ENCODE measurements around the gene OPCML.

The OPCML gene

DNA sequence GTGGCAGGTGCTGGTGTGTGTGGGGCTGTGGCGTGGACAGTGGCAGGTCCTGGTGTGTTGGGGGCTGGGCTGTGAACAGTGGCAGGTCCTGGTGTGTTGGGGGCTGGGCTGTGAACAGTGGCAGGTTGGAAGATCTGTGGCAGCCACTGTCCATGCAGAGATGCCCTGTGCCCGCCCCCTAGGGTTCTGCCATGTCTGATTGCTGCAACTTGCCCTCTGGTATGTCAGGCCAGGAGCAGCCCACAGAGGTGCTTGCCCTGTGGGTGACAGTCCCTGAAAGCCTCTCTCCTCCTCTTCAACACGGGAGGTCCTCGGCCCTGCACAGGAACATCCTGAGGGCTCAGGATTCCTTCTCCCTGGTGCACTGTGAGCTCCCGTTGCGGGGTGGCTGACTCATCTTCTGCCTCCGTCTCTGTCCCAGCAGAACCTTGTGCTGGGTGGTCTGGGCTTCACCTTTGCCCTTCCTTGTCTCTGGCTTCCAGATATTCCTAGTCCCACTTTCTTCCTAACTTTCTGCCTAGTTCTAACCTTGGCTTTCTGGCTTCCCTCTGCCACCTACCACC is 13.5 kb downstream of the OPCML start:
- TF ChIP-seq, protein P1, sequence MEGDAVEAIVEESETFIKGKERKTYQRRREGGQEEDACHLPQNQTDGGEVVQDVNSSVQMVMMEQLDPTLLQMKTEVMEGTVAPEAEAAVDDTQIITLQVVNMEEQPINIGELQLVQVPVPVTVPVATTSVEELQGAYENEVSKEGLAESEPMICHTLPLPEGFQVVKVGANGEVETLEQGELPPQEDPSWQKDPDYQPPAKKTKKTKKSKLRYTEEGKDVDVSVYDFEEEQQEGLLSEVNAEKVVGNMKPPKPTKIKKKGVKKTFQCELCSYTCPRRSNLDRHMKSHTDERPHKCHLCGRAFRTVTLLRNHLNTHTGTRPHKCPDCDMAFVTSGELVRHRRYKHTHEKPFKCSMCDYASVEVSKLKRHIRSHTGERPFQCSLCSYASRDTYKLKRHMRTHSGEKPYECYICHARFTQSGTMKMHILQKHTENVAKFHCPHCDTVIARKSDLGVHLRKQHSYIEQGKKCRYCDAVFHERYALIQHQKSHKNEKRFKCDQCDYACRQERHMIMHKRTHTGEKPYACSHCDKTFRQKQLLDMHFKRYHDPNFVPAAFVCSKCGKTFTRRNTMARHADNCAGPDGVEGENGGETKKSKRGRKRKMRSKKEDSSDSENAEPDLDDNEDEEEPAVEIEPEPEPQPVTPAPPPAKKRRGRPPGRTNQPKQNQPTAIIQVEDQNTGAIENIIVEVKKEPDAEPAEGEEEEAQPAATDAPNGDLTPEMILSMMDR (IDR thresholded peaks at IDR 0.05; ENCODE audit: low read depth, low read length, missing control alignments) = no peak
- no peak overlapping the region for H3K27ac ChIP-seq
- H3K4me3 ChIP-seq (ENCODE audit: low read depth, low read length) = no peak overlapping the region
- in situ Hi-C loops (cut with HindIII; ENCODE audit: low pct_ligation_motif_present, low sequenced_read_pairs) = no loop called here
- DNase-seq = no peak
- H3K36me3 ChIP-seq (replicated peaks) = no peaks in the 10 kb centered on the region
- no peaks in the 10 kb centered on the region for H3K27me3 ChIP-seq (replicated peaks)

DNA sequence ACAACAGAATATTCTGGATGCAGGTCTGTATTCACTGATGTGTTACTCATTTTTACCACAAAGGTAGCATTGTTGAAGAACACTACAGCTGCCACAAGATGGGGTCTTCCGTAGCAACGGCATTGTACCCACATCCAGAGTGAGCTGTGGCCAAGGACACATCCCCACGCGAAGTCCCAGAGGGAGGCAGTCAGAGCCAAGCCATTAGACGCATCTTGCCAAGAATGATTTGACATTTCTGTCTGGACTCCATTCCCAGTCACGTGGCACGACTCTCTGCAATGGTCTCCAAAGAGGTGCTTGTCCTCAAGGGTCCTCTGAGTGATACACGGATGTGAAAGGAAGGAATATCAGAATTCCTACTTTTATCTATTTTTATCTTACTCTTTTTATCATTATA is 15.5 kb downstream of the OPCML start:
- Histone ChIP-seq H3K27ac (no peak overlapping the region), H3K27me3 (replicated peaks) (no peaks in the 10 kb centered on the region), H3K4me3 (ENCODE audit: low read depth, low read length) (no peak overlapping the region), H3K36me3 (replicated peaks) (no peaks in the 10 kb centered on the region)
- DNase-seq = no peak
- TF ChIP-seq, protein P1 (IDR thresholded peaks at IDR 0.05; ENCODE audit: low read depth, low read length, missing control alignments) = no peak
- in situ Hi-C loops (cut with HindIII; ENCODE audit: low pct_ligation_motif_present, low sequenced_read_pairs) = no loop called here

DNA sequence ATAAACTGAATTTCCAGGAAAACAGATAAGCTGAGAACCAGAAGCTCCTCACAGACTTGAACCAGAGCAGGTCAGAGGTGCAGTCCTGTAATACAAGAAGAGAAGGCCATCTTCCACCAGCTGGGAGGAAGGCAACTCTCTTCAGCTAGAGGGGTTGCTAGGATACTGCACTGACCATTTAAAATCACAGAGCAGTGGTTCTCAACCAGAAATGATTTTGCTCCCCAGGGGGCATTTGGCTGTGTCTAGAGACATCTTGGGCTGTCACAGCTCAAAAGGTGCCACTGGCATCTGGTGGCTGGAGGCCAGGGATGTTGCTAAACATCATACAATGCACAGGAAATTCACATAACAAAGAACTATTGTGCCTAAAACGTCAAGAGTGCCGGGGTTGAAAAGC is 17.2 kb downstream of the OPCML start:
- TF ChIP-seq, protein P1 (IDR thresholded peaks at IDR 0.05; ENCODE audit: low read depth, low read length, missing control alignments) = no peak
- no peaks in the 10 kb centered on the region for H3K27me3 ChIP-seq (replicated peaks)
- no peak overlapping the region for H3K27ac ChIP-seq
- no peaks in the 10 kb centered on the region for H3K36me3 ChIP-seq (replicated peaks)
- in situ Hi-C loops (cut with HindIII; ENCODE audit: low pct_ligation_motif_present, low sequenced_read_pairs) = no loop called here
- H3K4me3 ChIP-seq (ENCODE audit: low read depth, low read length) = no peak overlapping the region
- no peak for DNase-seq

DNA sequence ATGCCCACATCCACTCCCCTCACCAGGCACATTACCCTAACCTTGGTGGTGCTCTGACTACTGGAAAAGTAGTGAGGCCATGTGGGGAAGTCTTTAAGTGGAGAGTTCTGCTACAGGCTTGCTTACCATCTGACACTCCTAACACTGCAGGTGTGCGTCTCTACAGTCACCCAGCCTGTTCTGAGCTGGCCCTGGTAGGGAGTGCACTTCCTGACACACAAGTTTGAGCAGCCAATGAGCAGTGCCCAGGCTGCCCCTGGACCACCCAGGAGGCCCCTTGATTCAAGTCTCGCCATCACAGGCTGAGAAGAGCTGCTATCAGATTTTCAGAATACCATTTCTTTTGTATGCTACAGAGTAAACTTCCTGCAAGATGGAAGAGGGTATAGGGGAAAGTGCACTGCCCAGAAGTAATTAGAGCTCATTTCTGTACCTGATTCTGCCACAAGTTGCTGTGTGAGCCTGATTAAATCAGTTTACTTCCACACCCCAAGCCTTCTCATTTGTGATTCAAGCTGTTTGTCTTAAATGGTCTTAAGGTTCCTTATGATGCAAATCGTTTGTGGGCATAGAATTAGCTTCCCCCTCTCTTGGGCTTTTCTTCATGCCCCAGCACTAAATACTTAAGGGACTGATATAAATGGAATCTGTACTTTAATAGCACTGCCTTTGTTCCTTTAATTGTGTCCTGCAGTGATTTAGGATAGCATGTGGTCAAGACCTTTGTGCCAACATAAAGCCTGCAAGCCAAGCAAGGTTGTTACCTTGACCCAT is 22.2 kb downstream of the OPCML start:
- Histone ChIP-seq H3K4me3 (ENCODE audit: low read depth, low read length) (no peak overlapping the region), H3K27ac (no peak overlapping the region), H3K27me3 (replicated peaks) (no peaks in the 10 kb centered on the region), H3K36me3 (replicated peaks) (no peaks in the 10 kb centered on the region)
- TF ChIP-seq, protein P1 (IDR thresholded peaks at IDR 0.05; ENCODE audit: low read depth, low read length, missing control alignments) = no peak
- in situ Hi-C loops (cut with HindIII; ENCODE audit: low pct_ligation_motif_present, low sequenced_read_pairs) = no loop called here
- DNase-seq = no peak

DNA sequence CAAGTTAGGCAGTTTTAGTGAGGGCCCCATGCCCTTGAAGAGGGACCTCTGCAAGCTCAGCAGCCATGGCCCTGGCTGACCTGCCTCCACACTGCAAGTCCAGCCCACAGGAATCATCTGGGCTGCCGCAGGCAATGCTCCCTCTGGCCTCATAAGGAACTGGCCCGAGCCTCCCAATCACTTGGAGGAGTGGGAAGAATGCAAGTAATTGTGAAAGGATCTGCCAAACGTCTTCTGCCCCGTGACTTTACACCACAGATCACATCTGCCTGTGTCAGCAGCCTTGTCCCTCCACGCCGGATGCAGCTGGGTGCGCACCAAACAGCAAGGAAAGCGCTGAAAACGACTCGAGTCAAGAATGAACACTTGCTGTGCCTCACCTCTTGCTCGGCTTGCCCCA is 23.8 kb downstream of the OPCML start:
- Histone ChIP-seq H3K27ac (no peak overlapping the region), H3K27me3 (replicated peaks) (no peaks in the 10 kb centered on the region), H3K36me3 (replicated peaks) (no peaks in the 10 kb centered on the region), H3K4me3 (ENCODE audit: low read depth, low read length) (no peak overlapping the region)
- no peak for DNase-seq
- in situ Hi-C loops (cut with HindIII; ENCODE audit: low pct_ligation_motif_present, low sequenced_read_pairs) = no loop called here
- TF ChIP-seq, protein P1 (IDR thresholded peaks at IDR 0.05; ENCODE audit: low read depth, low read length, missing control alignments) = no peak
